Stomach smooth muscle (tissue), 2 donors: Measurements from ENCODE around the gene TIGD3.

Source experiments
- H3K27ac ChIP-seq: one replicate; pipeline ENCODE4 v1.7.0; 2013; ENCODE audit warnings: mild to moderate bottlenecking, low read length, inconsistent platforms
- H3K27me3 ChIP-seq, 2 donors: one replicate each; pipeline ENCODE4 v1.7.0; 2013; ENCODE audit warnings: low read length in 2 of 2; ENCODE audit not compliant: insufficient read depth in 2 of 2, control insufficient read depth in 1 of 2
- H3K36me3 ChIP-seq, 2 donors: one replicate each; pipeline ENCODE4 v1.7.0; 2013; ENCODE audit warnings: low read length in 2 of 2; ENCODE audit not compliant: control insufficient read depth in 2 of 2, insufficient read depth in 2 of 2
- H3K4me1 ChIP-seq: one replicate; pipeline ENCODE4 v1.7.0; 2013; ENCODE audit warnings: low read length; ENCODE audit not compliant: control insufficient read depth, insufficient read depth
- H3K4me3 ChIP-seq, 2 donors: one replicate each; pipeline ENCODE4 v1.7.0; 2013; ENCODE audit warnings: low read length in 2 of 2
- H3K9ac ChIP-seq, 2 donors: one replicate each; pipeline ENCODE4 v1.7.0; 2013; ENCODE audit warnings: low read length in 2 of 2, mild to moderate bottlenecking in 1 of 2
- H3K9me3 ChIP-seq, 2 donors: one replicate each; pipeline ENCODE4 v1.7.0; 2013; ENCODE audit warnings: low read length in 2 of 2; ENCODE audit not compliant: control insufficient read depth in 2 of 2
- donor health status: healthy.
- donor health status: Pancreatic carcinoma.

The TIGD3 gene, protein sequence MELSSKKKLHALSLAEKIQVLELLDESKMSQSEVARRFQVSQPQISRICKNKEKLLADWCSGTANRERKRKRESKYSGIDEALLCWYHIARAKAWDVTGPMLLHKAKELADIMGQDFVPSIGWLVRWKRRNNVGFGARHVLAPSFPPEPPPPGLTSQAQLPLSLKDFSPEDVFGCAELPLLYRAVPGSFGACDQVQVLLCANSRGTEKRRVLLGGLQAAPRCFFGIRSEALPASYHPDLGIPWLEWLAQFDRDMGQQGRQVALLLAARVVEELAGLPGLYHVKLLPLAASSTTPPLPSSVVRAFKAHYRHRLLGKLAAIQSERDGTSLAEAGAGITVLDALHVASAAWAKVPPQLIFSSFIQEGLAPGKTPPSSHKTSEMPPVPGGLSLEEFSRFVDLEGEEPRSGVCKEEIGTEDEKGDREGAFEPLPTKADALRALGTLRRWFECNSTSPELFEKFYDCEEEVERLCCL

DNA sequence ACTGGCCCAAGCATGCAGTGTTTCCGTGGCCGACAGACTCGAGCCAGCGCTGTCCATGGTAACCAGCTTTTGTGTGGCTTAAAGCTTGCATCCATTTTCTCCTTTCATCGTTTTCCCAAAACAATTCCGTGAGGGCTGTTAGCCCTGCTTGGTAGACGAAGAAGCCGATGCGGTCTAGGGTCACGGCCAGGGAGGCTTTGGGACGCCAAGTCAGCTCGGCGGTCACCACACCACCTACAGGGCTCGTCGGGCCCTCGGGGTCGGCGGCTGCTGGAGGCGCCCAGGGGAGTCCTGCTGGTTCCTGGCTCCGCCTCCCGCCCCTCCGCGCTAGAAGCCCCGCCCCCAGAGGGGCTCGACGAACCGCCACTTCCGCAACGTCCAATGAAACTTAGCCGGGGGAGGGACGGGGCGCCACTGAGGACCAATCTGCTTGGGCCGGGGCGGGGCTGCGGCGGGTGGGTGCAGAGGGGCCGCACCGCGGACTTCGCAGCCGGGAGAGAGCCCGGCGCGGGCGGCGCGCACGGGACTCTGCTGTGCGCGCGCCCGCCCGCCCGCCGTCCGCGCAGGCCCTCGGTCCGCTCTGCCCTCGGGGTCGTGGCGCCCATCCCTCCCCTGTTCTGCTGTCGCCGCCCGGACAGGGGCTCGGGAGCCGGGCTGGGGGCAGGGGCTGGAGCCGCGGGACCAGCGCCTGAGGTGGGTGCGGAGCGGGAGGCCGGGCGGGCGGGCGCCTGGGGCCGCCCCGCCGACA is at the start of gene TIGD3:
Gene TIGD3 (plus strand): TSS at position 487 of the 748 bp plus-strand sequence. CDS start 1,058 bp downstream, outside the sequence.
- H3K9me3 ChIP-seq, result no peaks in the 10 kb centered on the region
- H3K36me3 ChIP-seq, result peaks cover 25 to 27% of the 10 kb centered on the region in 2 donors
- peaks cover 0 to 6% of the 10 kb centered on the region in 2 donors for H3K27me3 ChIP-seq
- H3K4me1 ChIP-seq, result peaks cover 24% of the 10 kb centered on the region
- H3K27ac ChIP-seq, result peak within 1 kb of the TSS; percentile 46
- peak within 1 kb of the TSS; percentile 75 to 89 for H3K4me3 ChIP-seq
- peak within 1 kb of the TSS; percentile 50 to 62 for H3K9ac ChIP-seq

DNA sequence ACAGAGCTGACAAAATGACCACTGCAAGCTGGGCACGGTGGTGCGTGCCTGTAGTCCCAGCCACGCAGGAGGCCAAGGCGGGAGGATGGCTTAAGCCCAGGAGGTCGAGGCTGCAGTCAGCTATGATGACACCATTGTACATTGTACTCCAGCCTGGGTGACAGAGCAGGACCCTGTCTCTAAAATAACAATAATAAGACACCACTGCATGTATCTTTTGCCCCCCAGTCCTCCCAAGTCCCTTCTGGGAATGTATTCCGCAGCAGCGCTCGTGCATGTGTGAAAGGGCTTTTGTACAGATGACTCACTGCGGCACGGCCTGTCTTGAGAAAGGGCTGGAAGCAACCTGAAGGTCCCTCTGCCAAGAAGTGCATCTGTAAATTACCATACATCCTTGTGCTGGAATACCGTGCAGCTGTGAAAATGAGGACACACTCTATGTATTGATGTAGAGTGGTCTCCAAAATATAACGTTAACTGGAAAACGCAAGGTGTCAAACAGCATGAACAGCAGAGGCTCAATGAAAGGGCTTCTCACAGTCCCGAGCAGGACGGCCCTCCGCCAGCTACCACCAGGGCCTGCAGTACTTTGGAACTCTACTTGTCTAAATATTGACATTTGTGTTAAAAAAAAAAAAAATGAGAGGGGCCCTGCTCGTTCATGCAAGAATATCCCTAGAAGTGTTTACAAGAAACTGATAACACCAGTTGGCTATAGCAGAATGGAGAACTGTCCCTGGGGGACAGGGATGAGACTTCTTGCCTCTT is 48.9 kb upstream of the TIGD3 start:
- H3K27me3 ChIP-seq, result no peaks in the 10 kb centered on the region
- H3K27ac ChIP-seq, result peak overlapping the region; percentile 77
- no peak overlapping the region for H3K4me3 ChIP-seq
- H3K36me3 ChIP-seq, result no peaks in the 10 kb centered on the region
- H3K9ac ChIP-seq, result peak overlapping the region in 1 of 2 donors; percentile 21
- no peaks in the 10 kb centered on the region for H3K9me3 ChIP-seq
- H3K4me1 ChIP-seq, result peaks cover 50% of the 10 kb centered on the region

DNA sequence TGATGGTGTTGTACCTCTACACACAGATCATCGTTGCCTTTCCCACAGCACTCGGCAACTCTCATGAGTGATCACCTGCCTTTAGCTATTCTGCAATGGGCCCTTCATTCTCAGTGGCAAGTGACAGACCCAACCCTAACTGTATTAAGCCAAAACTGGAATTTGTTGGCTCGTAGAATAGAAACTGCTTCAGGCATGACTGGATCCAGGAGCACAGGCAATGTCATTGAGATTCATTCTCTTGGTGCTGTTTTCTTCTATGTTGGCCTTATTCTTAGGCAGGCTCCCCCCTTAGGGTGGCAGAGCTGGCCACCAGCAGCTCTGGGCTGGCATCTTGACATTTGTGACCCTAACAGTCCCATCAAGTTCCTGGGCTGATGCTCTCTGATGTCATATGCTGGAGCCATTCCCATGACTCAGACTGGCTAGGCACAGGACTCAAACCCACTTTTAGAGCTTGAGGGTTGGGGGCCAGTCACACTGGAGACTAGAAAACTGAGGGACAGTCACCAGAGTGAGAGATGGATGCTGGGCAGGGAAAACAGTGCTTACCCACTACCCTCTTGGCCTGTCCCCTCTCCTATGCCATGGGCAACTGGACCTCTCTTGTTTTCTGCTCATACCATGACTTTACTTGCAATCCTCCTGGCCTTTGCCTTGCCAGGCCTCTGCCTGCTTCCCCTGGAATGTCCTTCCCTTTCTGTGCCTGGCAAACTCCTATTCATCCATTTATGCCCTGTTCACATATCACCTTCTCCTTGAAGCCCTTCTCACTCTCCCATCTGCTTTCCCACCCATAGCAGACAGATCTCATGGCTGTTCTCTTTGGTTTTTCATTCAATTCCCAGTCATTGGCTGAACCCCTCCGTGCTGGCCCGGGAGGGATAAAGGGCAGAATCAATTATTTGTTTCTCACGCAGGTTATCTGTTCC is 47.0 kb upstream of the TIGD3 start:
- Histone ChIP-seq H3K4me1 (peaks cover 47% of the 10 kb centered on the region), H3K4me3 (no peak overlapping the region), H3K9ac (no peak overlapping the region), H3K36me3 (no peaks in the 10 kb centered on the region), H3K9me3 (no peaks in the 10 kb centered on the region), H3K27ac (peak overlapping the region; percentile 18), H3K27me3 (no peaks in the 10 kb centered on the region)

DNA sequence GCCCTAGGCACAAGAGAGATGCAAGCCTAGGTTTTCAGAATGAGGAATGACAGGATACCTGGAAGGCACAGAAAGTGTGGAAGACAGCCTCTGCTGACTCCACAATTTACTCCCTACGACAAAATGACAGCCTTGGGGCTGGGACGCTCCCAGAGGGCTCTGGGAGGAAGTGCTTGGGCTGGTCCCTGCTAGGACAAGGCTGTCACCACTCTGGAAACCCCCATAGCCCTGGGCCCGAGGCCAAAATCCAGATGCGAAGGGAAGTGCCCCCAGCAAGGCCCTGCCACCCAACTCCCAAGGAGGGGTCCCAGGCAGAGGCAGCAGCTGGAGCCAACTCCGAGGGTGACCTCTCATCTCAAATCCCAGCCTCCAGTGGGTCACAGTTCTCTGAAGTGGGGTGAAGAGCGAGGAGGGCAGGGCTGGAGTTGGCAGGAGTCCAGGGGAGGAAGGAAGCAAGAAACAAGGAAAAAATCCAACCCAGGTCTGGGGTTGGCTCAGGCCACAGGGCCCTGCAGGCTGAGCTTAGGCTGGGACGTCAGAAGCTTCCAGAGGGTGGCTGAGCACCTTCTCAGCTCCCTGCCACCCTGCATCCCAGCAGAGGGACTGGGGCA is 46.2 kb upstream of the TIGD3 start:
- H3K4me1 ChIP-seq, result peaks cover 49% of the 10 kb centered on the region
- no peak overlapping the region for H3K9ac ChIP-seq
- no peaks in the 10 kb centered on the region for H3K9me3 ChIP-seq
- H3K27ac ChIP-seq, result peak overlapping the region; percentile 18
- H3K36me3 ChIP-seq, result no peaks in the 10 kb centered on the region
- H3K27me3 ChIP-seq, result no peaks in the 10 kb centered on the region
- H3K4me3 ChIP-seq, result no peak overlapping the region

DNA sequence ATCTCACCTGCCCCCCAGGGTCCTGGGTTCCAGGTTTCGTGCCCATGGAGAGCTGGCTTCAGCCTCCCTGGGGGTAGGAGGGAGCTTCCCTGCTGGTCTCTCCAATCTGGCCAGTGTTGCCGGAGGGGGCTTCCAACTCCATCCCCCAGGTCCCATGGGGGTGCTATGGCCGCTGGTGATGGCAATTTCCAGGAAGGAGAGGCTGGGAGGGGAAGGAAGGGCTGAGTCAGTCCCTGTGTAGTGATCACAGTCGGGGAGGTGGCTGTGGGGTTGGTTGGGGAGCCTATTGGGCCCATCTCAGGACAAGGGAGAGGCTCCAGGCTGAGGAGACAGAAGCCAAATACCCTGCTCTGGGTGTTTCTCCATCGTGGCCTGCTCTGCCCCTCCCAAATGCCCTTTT is 45.5 kb upstream of the TIGD3 start:
- Histone ChIP-seq H3K4me1 (peaks cover 55% of the 10 kb centered on the region), H3K36me3 (no peaks in the 10 kb centered on the region), H3K27ac (peak overlapping the region; percentile 11), H3K9ac (no peak overlapping the region), H3K27me3 (no peaks in the 10 kb centered on the region), H3K9me3 (no peaks in the 10 kb centered on the region), H3K4me3 (no peak overlapping the region)

DNA sequence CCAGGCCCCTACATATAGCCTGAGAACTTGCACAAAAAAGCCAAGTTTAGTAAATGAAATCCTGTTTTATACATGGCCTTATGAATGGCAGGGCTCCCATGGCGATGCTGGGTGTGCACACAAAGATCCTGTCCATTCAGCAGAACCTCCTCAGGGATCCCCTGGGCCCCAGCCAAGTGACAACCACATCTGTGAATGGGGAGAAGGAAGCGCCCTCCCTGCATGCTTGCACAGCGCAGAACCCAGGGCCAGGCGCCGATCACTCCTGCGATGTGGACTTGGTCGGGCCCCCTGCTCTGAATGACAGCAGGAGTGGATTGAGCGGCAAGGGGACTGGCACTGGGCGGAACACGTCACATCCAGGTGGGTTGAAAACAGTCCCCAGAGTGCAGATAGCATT is 44.3 kb upstream of the TIGD3 start:
- H3K27me3 ChIP-seq, result no peaks in the 10 kb centered on the region
- no peak overlapping the region for H3K9ac ChIP-seq
- no peaks in the 10 kb centered on the region for H3K9me3 ChIP-seq
- no peak overlapping the region for H3K4me3 ChIP-seq
- H3K36me3 ChIP-seq, result no peaks in the 10 kb centered on the region
- no peak overlapping the region for H3K27ac ChIP-seq
- peaks cover 53% of the 10 kb centered on the region for H3K4me1 ChIP-seq

DNA sequence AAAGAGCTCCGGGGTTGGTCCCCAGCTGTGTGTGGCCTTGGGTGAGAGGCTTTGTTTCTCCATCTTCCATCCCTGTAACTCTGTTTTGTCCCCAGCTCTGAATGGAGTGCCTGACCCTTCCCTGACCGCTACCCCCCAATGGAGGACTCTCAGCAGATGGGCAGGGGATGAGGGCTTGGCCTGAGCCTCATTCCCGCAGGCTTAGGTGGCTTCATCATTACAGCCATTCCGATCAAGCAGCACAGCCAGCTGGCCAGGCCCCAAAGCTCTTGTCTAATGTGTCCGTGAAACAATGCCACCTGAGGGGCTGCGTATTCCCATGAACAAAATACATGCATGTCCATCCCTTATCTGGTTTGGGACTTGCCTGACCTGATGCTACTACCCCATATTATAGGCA is 43.8 kb upstream of the TIGD3 start:
- Histone ChIP-seq H3K9me3 (no peaks in the 10 kb centered on the region), H3K27ac (no peak overlapping the region)

DNA sequence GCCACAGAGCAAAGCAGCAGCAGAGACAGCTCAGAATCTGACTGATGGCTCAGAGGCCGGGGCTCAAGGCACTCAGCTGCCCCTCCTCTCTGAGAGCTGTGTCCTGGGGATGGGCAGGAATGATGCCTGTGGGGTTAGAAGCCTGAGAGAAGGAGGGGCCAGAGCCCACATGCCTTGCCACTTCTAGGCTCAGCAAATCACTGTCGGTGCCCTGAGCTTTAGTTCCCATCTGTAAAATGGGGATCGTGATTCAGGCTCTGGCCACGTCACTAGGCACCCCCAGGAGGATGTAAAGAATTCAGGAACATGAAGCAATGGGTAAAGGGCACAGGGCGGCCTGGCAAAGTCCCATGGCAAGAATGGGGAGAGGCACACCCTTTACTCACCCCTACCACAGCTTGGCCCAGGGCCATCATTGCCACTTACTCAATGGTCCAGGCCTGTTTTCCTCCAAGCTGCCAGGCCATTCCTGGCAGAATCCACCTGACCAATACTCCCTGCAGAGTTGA is 43.3 kb upstream of the TIGD3 start:
- Histone ChIP-seq H3K4me3 (no peak overlapping the region), H3K9ac (no peak overlapping the region), H3K27ac (no peak overlapping the region), H3K36me3 (no peaks in the 10 kb centered on the region), H3K9me3 (no peaks in the 10 kb centered on the region), H3K4me1 (peaks cover 49% of the 10 kb centered on the region), H3K27me3 (no peaks in the 10 kb centered on the region)

More for the DNA sequence above, 43.8 kb upstream of the TIGD3 start:
- Histone ChIP-seq H3K27me3 (no peaks in the 10 kb centered on the region), H3K4me3 (no peak overlapping the region), H3K9ac (no peak overlapping the region), H3K4me1 (peaks cover 49% of the 10 kb centered on the region), H3K36me3 (no peaks in the 10 kb centered on the region)

DNA sequence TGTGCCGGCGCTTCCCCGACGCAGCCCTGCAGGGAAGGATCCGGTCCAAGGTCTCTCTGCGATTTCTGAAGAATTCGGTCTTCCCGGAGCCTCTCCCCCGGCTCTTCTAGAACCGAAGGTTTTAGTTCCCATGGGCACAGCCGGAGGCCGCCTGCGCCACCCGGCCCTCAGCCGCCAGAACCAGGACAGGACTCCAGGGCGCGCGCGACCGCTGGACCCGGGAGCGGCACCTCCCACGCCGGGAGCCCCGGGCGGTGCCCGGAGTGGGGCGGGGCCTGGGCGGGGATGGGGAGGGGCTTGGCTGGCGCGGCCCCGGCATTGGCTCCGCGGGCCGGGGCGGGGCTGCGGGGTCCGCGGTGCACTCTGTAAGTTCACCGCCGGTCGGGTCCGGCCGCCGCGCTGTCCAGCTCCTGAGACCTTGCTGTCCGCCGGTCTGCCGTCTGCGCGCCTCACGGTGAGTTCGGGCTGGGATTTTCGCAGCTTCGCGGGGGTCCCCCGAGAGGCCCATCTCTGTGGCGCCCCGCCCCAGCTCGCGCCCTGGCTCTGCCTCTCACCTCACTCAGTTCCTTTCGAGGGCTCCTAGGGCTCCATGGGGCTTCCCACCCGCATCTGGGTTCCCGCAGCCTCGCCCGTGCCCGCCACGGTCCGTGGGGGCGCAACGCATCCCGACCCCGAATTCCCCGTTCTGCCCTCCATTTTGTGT is 39.9 kb upstream of the TIGD3 start, which contains the start of gene CDC42EP2:
Gene CDC42EP2 (plus strand): TSS at position 366 of the 703 bp plus-strand sequence. CDS start 6,033 bp downstream, outside the sequence.
- no peaks in the 10 kb centered on the region for H3K9me3 ChIP-seq
- peaks cover 52% of the 10 kb centered on the region for H3K4me1 ChIP-seq
- peak within 1 kb of the TSS; percentile 88 for H3K27ac ChIP-seq
- no peaks in the 10 kb centered on the region for H3K36me3 ChIP-seq
- H3K9ac ChIP-seq, result peak within 1 kb of the TSS; percentile 84 to 87
- H3K27me3 ChIP-seq, result no peaks in the 10 kb centered on the region
- peak within 1 kb of the TSS; percentile 86 to 95 for H3K4me3 ChIP-seq
